GM23338 (cell line): ENCODE data around the gene IGLL5. TPM values are rescaled to one million over a fixed set of nuclear protein-coding genes. Genes with fewer than 3 reads are reported as not detected.

ENCODE experiments used
- ATAC-seq: fragments of 200-7000 bp; cut with Tn5 transposase; 3 replicates; pipeline ENCODE4 v1.9.1; 2020
- DNase-seq: peaks from one replicate; pipeline ENCODE4 v3.0.0-alpha.2; 2015; ENCODE audit warnings: low spot score
- H2AFZ ChIP-seq: fragments of 200-600 bp; sonication (generic); 2 replicates; pipeline ENCODE4 v1.8.0; 2016; ENCODE audit warnings: antibody characterized with exemption, mild to moderate bottlenecking, moderate library complexity
- H3F3A ChIP-seq: fragments of 200-600 bp; sonication (generic); replicated peaks from 2 replicates; pipeline ENCODE4 v1.8.0; 2017; ENCODE audit warnings: antibody characterized with exemption, mixed run types, low read depth
- H3K27ac ChIP-seq: fragments of 200-600 bp; sonication (generic); 2 replicates; pipeline ENCODE4 v1.6.1; 2016; ENCODE audit warnings: low read depth
- H3K27me3 ChIP-seq: fragments of 200-600 bp; sonication (generic); 2 replicates; pipeline ENCODE4 v1.8.0; 2016; ENCODE audit warnings: mild to moderate bottlenecking, mixed run types, moderate library complexity; ENCODE audit not compliant: insufficient read depth
- H3K36me3 ChIP-seq: fragments of 200-600 bp; sonication (generic); 2 replicates; pipeline ENCODE4 v1.8.0; 2016; ENCODE audit warnings: mild to moderate bottlenecking; ENCODE audit not compliant: insufficient read depth
- H3K4me1 ChIP-seq: fragments of 200-600 bp; sonication (generic); 2 replicates; pipeline ENCODE4 v1.8.0; 2016; ENCODE audit warnings: mild to moderate bottlenecking, moderate library complexity; ENCODE audit not compliant: insufficient read depth
- H3K4me2 ChIP-seq: fragments of 200-600 bp; sonication (generic); 2 replicates; pipeline ENCODE4 v1.7.1; 2017; ENCODE audit warnings: mixed run types
- H3K4me3 ChIP-seq: fragments of 200-600 bp; sonication (generic); 2 replicates; pipeline ENCODE4 v1.6.1; 2016; ENCODE audit warnings: mixed run types
- H3K79me2 ChIP-seq: fragments of 200-600 bp; sonication (generic); replicated peaks from 2 replicates; pipeline ENCODE4 v1.8.0; 2017; ENCODE audit warnings: mild to moderate bottlenecking; ENCODE audit not compliant: insufficient read depth
- H3K9me2 ChIP-seq: fragments of 200-600 bp; sonication (generic); 2 replicates; pipeline ENCODE4 v1.8.0; 2017; ENCODE audit not compliant: insufficient read depth
- H4K20me1 ChIP-seq: fragments of 200-600 bp; sonication (generic); replicated peaks from 2 replicates; pipeline ENCODE4 v1.8.0; 2017; ENCODE audit warnings: mild to moderate bottlenecking; ENCODE audit not compliant: insufficient read depth
- H3K27ac Mint-ChIP-seq: 2 replicates; pipeline ENCODE4 v1.8.0; 2020; ENCODE audit warnings: inconsistent platforms, mild to moderate bottlenecking, moderate library complexity, mixed read lengths
- H3K27me3 Mint-ChIP-seq: 3 replicates; pipeline ENCODE4 v1.8.0; 2022; ENCODE audit warnings: low read depth, mild to moderate bottlenecking, moderate library complexity, mixed read lengths, inconsistent platforms; ENCODE audit not compliant: insufficient read depth, poor library complexity
- H3K36me3 Mint-ChIP-seq: 3 replicates; pipeline ENCODE4 v1.8.0; 2021; ENCODE audit warnings: low read depth, mild to moderate bottlenecking, inconsistent platforms, moderate library complexity, mixed read lengths
- H3K4me1 Mint-ChIP-seq: 3 replicates; pipeline ENCODE4 v1.8.0; 2020; ENCODE audit warnings: mild to moderate bottlenecking, inconsistent platforms, mixed read lengths
- H3K4me3 Mint-ChIP-seq: 3 replicates; pipeline ENCODE4 v1.8.0; 2021; ENCODE audit warnings: moderate library complexity, mild to moderate bottlenecking, inconsistent platforms, mixed read lengths
- H3K9me3 Mint-ChIP-seq: 3 replicates; pipeline ENCODE4 v1.8.0; 2020; ENCODE audit warnings: moderate library complexity, mild to moderate bottlenecking, inconsistent platforms, mixed read lengths
- CREB1 ChIP-seq: fragments of 250-450 bp; sonication (Bioruptor Pico); IDR thresholded peaks from 2 replicates; pipeline ENCODE4 v1.5.0; 2020; ENCODE audit warnings: low read depth, mild to moderate bottlenecking, moderate library complexity
- EZH2 ChIP-seq: fragments of 200-600 bp; sonication (generic); IDR thresholded peaks from one replicate; pipeline ENCODE4 v1.8.0; 2017; ENCODE audit warnings: antibody characterized with exemption, mild to moderate bottlenecking, low read depth; ENCODE audit not compliant: unreplicated experiment
- EZH2phosphoT487 ChIP-seq: fragments of 200-600 bp; sonication (generic); IDR thresholded peaks from one replicate; pipeline ENCODE4 v1.8.1; 2018; ENCODE audit warnings: antibody characterized with exemption; ENCODE audit not compliant: unreplicated experiment
- JUNB ChIP-seq: IDR thresholded peaks from one replicate; pipeline ENCODE4 v1.6.1; 2016; ENCODE audit warnings: antibody characterized with exemption; ENCODE audit not compliant: unreplicated experiment
- POLR2AphosphoS5 ChIP-seq: IDR thresholded peaks from 2 replicates; pipeline ENCODE4 v1.6.1; 2016; ENCODE audit warnings: antibody characterized with exemption, low read depth
- STAT1 ChIP-seq: IDR thresholded peaks from one replicate; pipeline ENCODE4 v1.6.1; 2016; ENCODE audit warnings: antibody characterized with exemption; ENCODE audit not compliant: unreplicated experiment
- ZNF114 ChIP-seq: fragments of 250-450 bp; sonication (Bioruptor Pico); IDR thresholded peaks from 2 replicates; pipeline ENCODE4 v1.5.0; 2020; ENCODE audit warnings: mild to moderate bottlenecking, moderate library complexity
- polyA plus RNA-seq: library from polyadenylated mRNA; unstranded; fragments of >200 nt; fragmentation: Nextera tagmentation; extraction: Ambion mirVana; gene quantifications from 2 replicates; pipeline ENCODE4 v1.2.1, GENCODE V29; 2016
- total RNA-seq: library from RNA; depleted of rRNA; stranded (reverse); fragments of >200 nt; shearing (Covaris generic); gene quantifications from 2 replicates; pipeline ENCODE4 v1.2.3, GENCODE V29; 2014
- TF ChIP-seq, protein P1 (sequence below): IDR thresholded peaks from one replicate; pipeline ENCODE4 v1.6.1; 2018; ENCODE audit warnings: antibody characterized with exemption; ENCODE audit not compliant: unreplicated experiment
- TF ChIP-seq, protein P2 (sequence below), 2 experiments: fragments of 200-600 bp in 1 of 2; sonication (generic) in 1 of 2; conservative IDR thresholded peaks; 2 replicates each; pipeline versions ENCODE4 v1.5.1 to v1.6.1; 2016 to 2017; ENCODE audit warnings: antibody characterized with exemption in 2 of 2, low read depth in 2 of 2, mild to moderate bottlenecking in 2 of 2, moderate library complexity in 1 of 2
- TF ChIP-seq, protein P3 (sequence below): IDR thresholded peaks from 2 replicates; pipeline ENCODE4 v1.6.1; 2016; ENCODE audit warnings: antibody characterized with exemption

Gene IGLL5
- total and polyA plus RNA-seq, 2 experiments from 2014 or later = not detected

DNA sequence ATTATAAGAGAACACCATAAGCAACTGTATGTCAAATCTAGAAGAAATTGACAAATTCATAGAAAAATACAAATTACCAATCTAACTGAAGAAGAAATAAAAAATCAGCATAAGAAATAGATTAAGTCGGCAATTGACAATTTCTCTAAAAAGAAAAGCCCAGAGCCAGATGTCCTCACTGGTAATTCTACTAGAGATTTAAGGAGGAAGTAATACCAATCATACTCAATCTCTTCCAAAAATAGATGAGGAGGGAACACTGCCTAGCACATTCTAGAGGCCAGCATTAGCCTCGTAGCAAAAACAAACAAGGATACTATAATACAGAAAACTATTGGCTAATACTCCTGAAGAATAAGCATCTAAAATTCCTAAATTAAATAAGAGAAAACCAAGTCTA is 40.4 kb upstream of the IGLL5 start (continued):
- TF ChIP-seq, protein P1, sequence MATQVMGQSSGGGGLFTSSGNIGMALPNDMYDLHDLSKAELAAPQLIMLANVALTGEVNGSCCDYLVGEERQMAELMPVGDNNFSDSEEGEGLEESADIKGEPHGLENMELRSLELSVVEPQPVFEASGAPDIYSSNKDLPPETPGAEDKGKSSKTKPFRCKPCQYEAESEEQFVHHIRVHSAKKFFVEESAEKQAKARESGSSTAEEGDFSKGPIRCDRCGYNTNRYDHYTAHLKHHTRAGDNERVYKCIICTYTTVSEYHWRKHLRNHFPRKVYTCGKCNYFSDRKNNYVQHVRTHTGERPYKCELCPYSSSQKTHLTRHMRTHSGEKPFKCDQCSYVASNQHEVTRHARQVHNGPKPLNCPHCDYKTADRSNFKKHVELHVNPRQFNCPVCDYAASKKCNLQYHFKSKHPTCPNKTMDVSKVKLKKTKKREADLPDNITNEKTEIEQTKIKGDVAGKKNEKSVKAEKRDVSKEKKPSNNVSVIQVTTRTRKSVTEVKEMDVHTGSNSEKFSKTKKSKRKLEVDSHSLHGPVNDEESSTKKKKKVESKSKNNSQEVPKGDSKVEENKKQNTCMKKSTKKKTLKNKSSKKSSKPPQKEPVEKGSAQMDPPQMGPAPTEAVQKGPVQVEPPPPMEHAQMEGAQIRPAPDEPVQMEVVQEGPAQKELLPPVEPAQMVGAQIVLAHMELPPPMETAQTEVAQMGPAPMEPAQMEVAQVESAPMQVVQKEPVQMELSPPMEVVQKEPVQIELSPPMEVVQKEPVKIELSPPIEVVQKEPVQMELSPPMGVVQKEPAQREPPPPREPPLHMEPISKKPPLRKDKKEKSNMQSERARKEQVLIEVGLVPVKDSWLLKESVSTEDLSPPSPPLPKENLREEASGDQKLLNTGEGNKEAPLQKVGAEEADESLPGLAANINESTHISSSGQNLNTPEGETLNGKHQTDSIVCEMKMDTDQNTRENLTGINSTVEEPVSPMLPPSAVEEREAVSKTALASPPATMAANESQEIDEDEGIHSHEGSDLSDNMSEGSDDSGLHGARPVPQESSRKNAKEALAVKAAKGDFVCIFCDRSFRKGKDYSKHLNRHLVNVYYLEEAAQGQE = no peak
- TF ChIP-seq JUNB (no peak), POLR2AphosphoS5 (no peak), EZH2phosphoT487 (no peak), STAT1 (no peak), ZNF114 (no peak), EZH2 (no peak), CREB1 (no peak)
- TF ChIP-seq, protein P2, sequence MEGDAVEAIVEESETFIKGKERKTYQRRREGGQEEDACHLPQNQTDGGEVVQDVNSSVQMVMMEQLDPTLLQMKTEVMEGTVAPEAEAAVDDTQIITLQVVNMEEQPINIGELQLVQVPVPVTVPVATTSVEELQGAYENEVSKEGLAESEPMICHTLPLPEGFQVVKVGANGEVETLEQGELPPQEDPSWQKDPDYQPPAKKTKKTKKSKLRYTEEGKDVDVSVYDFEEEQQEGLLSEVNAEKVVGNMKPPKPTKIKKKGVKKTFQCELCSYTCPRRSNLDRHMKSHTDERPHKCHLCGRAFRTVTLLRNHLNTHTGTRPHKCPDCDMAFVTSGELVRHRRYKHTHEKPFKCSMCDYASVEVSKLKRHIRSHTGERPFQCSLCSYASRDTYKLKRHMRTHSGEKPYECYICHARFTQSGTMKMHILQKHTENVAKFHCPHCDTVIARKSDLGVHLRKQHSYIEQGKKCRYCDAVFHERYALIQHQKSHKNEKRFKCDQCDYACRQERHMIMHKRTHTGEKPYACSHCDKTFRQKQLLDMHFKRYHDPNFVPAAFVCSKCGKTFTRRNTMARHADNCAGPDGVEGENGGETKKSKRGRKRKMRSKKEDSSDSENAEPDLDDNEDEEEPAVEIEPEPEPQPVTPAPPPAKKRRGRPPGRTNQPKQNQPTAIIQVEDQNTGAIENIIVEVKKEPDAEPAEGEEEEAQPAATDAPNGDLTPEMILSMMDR (conservative IDR thresholded peaks at IDR 0.05; ENCODE audit: low read depth in 2 of 2) = no peak
- TF ChIP-seq, protein P3, sequence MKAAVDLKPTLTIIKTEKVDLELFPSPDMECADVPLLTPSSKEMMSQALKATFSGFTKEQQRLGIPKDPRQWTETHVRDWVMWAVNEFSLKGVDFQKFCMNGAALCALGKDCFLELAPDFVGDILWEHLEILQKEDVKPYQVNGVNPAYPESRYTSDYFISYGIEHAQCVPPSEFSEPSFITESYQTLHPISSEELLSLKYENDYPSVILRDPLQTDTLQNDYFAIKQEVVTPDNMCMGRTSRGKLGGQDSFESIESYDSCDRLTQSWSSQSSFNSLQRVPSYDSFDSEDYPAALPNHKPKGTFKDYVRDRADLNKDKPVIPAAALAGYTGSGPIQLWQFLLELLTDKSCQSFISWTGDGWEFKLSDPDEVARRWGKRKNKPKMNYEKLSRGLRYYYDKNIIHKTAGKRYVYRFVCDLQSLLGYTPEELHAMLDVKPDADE = no peak

DNA sequence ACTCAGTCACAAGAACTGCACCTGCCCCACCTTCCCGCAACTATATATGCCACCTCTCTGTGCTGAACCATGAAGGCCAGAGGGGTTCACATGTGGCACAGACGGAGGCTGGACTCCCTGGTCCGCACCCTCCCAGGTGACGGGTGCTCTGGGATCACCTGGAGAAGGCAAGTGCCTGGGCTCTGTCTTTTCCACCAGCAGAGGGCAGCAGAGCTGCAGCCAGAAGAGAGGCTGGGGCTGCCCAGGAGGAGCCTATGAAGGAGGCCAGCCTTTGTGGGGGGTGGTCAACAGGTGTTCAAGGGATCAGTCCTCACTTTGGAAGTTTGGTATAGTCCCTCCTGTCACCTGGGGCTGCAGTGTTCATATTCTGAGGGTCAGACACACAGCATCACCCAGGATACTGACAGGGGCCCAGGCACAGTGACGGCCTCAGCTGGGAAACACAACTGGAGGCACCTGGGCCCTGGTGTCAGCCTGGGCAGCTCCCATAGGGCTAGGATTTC is 39.2 kb upstream of the IGLL5 start:
- no peaks in the 10 kb centered on the region for H3K4me1 ChIP-seq
- no peaks in the 10 kb centered on the region for H3F3A ChIP-seq
- H3K27me3 ChIP-seq = peaks cover 99% of the 10 kb centered on the region
- no peak overlapping the region for H3K4me2 ChIP-seq
- ATAC-seq (peak; percentile 100), DNase-seq (peak; percentile 91)
- no peak overlapping the region for H3K27ac ChIP-seq
- Mint-ChIP-seq H3K4me1 (no peaks in the 10 kb centered on the region; the same call in 2 of the 3 replicates), H3K36me3 (no peaks in the 10 kb centered on the region), H3K27me3 (peaks cover 49% of the 10 kb centered on the region), H3K27ac (no peak overlapping the region), H3K9me3 (no peaks in the 10 kb centered on the region; the same call in 2 of the 3 replicates), H3K4me3 (no peak overlapping the region)
- no peak overlapping the region for H3K4me3 ChIP-seq
- no peak overlapping the region for H2AFZ ChIP-seq
- no peaks in the 10 kb centered on the region for H3K9me2 ChIP-seq
- no peaks in the 10 kb centered on the region for H3K79me2 ChIP-seq
- TF ChIP-seq POLR2AphosphoS5 = no peak
- TF ChIP-seq, protein P2 (conservative IDR thresholded peaks at IDR 0.05; ENCODE audit: low read depth in 2 of 2) = peak; percentile 83 to 85
- H3K36me3 ChIP-seq = no peaks in the 10 kb centered on the region
- no peaks in the 10 kb centered on the region for H4K20me1 ChIP-seq
